ENCODE results near the gene AOC2. TPM values are rescaled to one million over a fixed set of nuclear protein-coding genes. Genes with fewer than 3 reads are reported as not detected.
"Not testable (repeated sequence)": the region's sequence is repeated elsewhere in the genome, so short reads cannot be mapped to it uniquely, and the experiment has no call there.

AOC2 gene
- total RNA-seq, 1 donor from 2014 or later: 1.4 TPM

DNA sequence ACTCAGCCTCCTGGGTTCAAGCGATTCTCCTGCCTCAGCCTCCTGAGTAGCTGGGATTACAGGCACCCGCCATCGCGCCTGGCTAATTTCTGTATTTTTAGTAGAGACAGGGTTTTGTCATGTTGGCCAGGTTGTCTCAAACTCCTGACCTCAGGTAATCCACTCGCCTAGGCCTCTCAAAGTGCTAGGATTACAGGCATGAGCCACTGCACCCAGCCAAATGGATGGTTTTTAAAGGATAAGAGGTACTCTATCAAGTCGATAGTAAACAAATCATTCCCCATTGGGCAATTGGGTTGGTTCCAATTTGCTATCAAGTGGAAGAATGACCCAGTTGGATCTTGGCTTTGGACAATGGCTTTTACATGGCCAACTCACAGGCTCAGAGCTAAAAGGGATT is 37.3 kb downstream of the AOC2 start:
- DNase-seq (ENCODE audit: low spot score): not testable (repeated sequence)

DNA sequence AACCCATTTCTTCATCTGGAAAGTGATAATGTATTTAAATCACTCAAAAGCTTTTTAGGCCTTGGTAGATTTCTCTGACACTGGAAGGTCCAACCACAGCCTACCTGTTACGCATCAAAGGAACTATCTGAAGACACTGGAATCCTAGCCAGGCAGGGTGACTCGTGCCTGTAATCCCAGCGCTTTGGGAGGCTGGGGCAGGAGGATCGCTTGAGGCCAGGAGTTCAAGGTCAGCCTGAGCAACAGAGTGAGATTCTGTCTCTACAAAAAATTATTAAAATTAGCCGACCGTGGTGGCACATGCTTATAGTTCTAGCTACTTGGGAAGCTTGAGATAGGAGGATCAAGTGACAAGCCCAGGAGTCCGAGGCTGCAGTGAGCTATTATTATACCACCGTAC is 37.8 kb downstream of the AOC2 start:
- no peak for DNase-seq (ENCODE audit: low spot score)

DNA sequence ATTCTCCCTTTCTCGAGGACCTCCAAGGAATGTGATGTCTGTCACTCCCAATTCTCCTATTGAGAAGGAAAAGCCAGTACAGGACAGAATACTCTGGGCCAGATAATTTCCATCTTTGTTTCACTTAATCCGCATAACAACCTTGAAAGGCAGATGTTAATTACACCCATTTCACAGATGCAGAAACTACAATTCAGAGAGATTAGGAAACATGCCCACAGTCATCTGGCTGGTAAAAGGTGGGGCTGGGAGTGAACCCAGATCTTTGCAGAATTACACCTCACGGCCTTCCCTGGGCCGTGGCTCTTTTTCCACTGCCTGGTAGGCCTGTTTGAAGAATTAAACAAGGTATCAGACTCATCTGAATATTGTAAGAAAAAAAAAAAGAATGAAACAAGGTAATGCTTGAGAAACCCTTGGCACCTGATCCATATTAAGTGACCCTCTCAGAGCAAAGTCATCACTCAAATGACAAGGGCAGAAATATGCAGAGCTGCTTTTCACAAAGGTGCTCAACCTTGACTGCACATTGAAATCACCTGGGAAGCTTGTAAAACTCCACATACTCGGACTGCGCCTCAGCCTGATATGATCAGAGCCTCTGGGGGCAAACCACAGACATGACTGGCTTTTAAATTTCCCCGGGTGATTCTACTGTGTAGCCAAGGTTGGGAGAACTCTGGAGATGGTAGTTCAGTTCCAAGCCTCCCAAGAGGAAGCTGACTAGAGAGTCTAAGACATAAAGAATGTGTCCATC is 39.6 kb downstream of the AOC2 start:
- no peak for DNase-seq (ENCODE audit: low spot score)

DNA sequence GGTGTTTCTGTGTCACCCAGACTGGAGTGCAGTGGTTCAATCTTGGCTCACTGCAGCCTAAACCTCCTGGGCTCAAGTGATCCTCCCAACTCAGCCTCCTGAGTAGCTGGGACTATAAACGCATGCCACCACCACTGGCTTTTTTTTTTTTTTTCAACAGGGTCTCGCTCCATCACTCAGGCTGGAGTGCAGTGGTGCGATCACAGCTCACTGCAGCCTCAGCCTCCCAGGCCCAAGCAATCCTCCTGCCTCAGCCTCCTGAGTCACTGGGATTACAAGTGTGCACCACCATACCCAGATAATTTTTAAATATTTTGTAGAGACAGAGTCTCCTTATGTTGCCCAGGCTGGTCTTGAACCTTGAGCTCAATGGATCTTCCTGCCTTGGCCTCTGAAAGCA is 41.4 kb downstream of the AOC2 start:
- DNase-seq (ENCODE audit: low spot score): not testable (repeated sequence)

DNA sequence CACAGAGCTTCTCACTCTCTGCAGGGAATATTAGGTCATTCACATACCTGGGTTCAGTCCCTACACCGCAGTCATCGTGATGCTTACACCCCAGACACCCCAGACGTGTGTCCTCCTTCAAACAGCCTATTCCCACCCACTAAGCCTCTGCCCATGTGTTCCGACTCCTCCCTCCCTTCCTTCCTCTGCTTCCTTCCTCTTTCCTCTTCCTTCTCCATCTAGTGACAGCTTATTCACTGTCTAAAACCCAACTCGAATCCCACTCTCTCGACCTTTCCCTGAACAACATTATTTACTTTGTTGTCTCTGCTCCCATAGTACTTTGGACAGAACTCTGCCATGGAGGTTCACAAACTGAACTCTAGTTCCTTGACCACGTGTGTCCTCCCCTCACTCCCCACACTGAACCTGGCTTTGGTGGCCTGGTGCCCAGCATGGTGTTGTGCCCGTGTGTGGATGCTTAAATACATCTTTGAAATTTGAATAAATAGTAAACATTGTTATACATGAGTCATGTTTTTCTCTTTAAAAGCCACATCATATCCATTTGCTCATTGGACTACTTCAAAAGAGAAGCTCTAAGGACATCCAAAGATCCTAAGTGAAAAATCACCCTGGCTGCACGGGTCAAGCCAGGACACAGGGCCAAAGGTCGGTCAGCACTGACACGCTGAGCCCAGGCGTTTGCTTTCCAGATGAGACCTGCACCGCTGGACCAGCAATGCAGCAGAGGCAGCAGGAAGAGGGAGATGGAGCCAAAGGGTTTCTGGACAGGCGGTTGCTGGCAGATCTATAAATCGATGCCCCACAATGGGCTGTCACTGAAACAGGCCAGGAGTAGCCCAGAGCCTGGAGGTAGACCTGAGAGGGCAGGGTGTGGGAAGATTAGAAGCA is 42.1 kb downstream of the AOC2 start:
- no peak for DNase-seq (ENCODE audit: low spot score)

DNA sequence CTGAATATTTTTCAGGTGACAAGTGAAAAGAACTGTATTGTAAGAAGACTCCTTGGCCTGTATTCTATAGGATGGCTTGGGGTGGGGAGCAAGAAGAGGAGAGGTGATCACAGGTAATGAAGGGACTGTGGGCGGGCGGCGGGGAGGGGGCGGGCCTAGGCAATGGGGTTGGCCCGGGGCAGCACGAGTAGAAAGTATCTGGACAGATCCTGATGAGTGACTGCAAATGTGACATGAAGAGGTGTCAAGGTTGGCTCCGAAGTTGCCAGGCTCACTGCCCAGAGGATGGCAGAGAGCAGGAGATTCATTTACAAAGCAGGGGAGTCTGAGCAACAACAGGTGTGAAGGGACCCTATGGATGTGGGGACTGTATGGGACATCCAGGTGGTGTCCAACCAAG is 45.4 kb downstream of the AOC2 start:
- no peak for DNase-seq (ENCODE audit: low spot score)

DNA sequence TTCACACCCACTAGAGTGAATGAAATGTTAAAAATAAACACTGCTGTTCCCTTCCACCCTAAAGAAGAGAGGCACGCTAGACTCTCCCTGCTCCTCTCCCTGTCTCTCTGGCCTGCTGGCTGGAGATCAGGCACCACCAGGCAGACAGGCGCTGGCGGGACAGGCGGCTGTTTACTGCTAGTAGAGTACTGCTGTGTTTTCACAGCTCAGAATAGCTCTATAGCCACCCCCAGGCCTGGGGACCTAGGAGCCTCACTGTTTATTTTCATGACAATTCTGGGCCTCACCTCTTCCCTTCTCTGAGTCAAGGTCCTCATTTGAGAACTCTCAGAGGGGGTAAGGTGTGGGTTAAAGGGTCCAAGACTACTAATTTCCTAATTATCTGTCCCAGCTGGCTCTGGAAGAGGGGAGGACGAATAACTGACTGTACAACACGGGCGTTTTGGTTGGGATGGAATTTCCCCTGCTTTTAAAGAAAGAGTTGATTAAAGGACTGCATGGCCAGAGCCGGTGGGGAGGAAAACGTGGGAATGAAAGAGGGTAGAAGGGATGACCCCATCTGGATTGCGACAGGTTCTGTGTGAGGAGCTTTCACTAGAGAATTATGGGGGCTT is 47.3 kb downstream of the AOC2 start:
- DNase-seq (ENCODE audit: low spot score): peak; percentile 43

DNA sequence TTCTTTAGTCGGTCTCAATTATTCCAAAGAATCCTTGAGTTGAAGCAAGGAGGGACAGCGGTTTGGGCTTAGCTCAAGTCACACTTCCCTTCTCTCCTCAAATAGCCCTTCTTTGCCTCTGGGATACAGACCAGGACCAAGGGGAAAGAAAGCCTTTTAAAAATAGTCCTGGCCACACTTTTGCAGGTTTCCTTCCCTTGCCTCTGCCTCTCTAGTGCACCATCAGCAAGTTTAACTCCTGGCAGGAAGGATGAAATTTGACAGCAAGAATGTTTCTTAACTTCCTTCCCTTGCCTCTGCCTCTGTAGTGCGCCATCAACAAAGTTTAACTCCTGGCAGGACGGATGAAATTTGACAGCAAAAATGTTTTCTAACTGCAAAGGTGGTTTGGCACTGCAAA is 49.0 kb downstream of the AOC2 start:
- DNase-seq (ENCODE audit: low spot score): peak; percentile 41

DNA sequence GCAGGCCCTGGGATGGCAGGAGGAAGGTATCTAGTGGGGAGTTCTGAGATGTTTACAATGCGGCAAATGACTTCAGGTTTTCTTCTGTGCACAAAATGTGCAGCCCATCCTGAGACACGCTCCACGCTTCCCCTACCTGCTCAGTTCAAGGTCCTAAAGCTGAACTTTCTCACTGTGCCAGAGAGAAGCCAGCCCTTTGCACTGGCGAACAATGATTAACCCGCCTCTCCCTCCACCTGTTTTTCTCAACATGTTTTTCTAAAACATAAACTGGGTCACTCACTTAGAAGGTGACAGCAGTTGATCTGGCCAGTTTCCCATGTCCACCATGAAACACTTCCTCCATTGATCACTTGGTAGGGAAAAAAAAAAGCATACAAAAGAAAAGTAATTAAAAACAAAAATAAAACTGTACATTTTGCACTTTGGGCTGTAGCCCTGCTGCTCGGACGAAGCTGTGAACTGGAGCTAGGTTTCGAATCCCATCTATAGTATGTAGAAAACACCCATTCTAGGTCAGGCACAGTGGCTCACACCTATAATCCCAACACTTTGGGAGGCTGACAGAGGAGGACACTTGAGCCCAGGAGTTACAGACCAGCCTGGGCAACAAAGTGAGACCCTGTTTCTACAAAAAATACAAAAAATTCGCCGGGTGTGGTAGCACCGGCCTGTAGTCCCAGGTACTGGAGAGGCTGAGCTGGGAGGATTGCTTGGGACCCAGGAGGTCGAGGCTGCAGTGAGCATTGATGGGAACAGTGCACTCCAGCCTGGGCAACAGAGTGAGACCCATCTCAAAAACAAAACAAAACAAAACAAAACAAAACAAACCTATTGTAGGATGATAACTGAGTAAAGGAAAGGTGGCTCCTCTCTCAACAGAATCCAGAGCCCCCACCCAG is 50.2 kb downstream of the AOC2 start:
- DNase-seq (ENCODE audit: low spot score): no peak

DNA sequence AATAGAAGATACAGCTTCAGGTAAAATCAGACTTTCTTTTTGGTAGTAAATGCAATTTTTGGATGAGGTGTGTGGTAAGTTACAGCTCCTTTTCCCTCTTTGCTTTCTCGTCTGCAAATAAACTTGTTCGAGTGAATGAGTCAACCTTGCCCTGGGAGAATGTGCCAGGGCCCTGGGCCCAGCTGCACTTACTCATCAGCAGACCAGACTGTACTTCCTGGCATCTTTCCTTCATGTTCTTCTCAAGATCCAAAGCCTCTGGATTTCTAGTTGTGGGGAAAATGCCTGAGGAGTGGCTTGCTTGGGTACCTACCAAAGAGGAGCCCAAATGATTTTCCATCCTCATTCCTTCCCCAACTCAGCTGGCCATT is 50.8 kb downstream of the AOC2 start:
- peak; percentile 65 for DNase-seq (ENCODE audit: low spot score)

DNA sequence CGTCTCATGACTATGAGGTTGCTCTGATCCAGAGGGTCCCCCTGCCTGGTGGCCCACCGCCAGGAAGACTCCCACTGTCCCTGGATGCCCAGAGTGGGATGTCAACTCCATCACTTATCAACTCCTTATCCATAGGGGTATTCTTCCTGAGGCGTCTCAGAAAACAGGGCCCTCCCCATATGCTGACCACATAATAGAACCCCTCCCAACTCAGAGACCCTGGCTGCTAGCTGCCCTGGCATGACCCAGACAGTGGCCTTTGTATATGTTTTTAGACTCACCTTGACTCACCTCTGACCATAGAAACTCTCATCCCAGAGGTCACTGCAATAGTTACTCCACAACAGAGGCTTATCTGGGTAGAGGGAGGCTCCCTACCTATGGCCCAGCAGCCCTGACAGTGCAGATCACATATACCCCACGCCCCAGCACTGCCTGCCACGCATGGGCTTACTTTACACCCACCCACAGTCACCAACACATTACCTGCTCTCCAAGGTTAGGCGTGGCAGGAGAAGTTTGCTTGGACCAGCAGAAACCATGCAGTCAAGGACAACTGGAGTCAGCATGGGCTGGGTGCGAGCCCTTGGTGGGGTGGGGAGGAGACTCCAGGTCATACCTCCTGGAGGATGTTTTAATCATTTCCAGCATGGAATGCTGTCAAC is 53.9 kb downstream of the AOC2 start:
- DNase-seq (ENCODE audit: low spot score): no peak

DNA sequence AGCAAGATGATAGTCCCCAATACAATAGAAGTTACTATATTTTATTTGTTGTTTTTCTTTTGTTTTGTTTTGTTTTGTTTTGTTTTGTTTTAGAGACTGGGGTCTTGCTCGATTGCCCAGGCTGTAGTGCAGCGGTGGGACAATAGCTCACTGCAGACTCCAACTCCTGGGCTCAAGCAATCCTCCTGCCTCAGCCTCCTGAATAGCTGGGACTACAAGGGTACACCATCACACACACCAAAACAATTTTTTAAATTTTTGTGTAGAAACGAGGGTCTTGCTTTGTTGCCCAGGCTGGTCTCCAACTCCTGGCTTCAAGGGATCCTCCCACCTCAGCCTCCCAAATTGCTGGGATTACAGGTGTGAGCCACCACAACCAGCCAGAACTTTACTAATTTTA is 55.6 kb downstream of the AOC2 start:
- not testable (repeated sequence) for DNase-seq (ENCODE audit: low spot score)

Other genes starting within 250 kb of the AOC2 start
- gene RETREG3, start 235.2 kb upstream of the AOC2 start, total RNA-seq (ENCODE audit: insufficient read depth, low replicate concordance): 62.4 TPM
- gene TUBG1, start 234.9 kb upstream of the AOC2 start, total RNA-seq (ENCODE audit: insufficient read depth, low replicate concordance): 23.8 TPM
- gene TUBG2, start 185.3 kb upstream of the AOC2 start, total RNA-seq (ENCODE audit: insufficient read depth, low replicate concordance): 21.4 TPM
- 11.3 TPM for gene PLEKHH3, start 167.6 kb upstream of the AOC2 start, total RNA-seq (ENCODE audit: insufficient read depth, low replicate concordance)
- 6.5 TPM for gene CCR10, start 162.7 kb upstream of the AOC2 start, total RNA-seq (ENCODE audit: insufficient read depth, low replicate concordance)
- 5.1 TPM for gene CNTNAP1, start 162.0 kb upstream of the AOC2 start, total RNA-seq (ENCODE audit: insufficient read depth, low replicate concordance)
- gene EZH1, start 99.5 kb upstream of the AOC2 start, total RNA-seq (ENCODE audit: insufficient read depth, low replicate concordance): 43.6 TPM
- 0.96 TPM for gene RAMP2, start 83.4 kb upstream of the AOC2 start, total RNA-seq (ENCODE audit: insufficient read depth, low replicate concordance)
- 33.2 TPM for gene VPS25, start 71.1 kb upstream of the AOC2 start, total RNA-seq (ENCODE audit: insufficient read depth, low replicate concordance)
- gene WNK4, start 64.0 kb upstream of the AOC2 start, total RNA-seq (ENCODE audit: insufficient read depth, low replicate concordance): not detected
- 47.2 TPM for gene COA3, start 45.9 kb upstream of the AOC2 start, total RNA-seq (ENCODE audit: insufficient read depth, low replicate concordance)
- gene CNTD1, start 45.7 kb upstream of the AOC2 start, total RNA-seq (ENCODE audit: insufficient read depth, low replicate concordance): 0.96 TPM
- 142 TPM for gene BECN1, start 20.3 kb upstream of the AOC2 start, total RNA-seq (ENCODE audit: insufficient read depth, low replicate concordance)
- gene PSME3, start 11.2 kb upstream of the AOC2 start, total RNA-seq (ENCODE audit: insufficient read depth, low replicate concordance): 22.6 TPM
- gene AOC3, start 6.6 kb downstream of the AOC2 start, total RNA-seq (ENCODE audit: insufficient read depth, low replicate concordance): 89.1 TPM
- not detected for gene G6PC1, start 56.2 kb downstream of the AOC2 start, total RNA-seq (ENCODE audit: insufficient read depth, low replicate concordance)
- 38.3 TPM for gene AARSD1, start 119.9 kb downstream of the AOC2 start, total RNA-seq (ENCODE audit: insufficient read depth, low replicate concordance)
- 10.4 TPM for gene PTGES3L, start 135.5 kb downstream of the AOC2 start, total RNA-seq (ENCODE audit: insufficient read depth, low replicate concordance)
- gene RUNDC1, start 136.0 kb downstream of the AOC2 start, total RNA-seq (ENCODE audit: insufficient read depth, low replicate concordance): 17.8 TPM
- gene RPL27, start 153.8 kb downstream of the AOC2 start, total RNA-seq (ENCODE audit: insufficient read depth, low replicate concordance): 1,521 TPM
- gene IFI35, start 162.2 kb downstream of the AOC2 start, total RNA-seq (ENCODE audit: insufficient read depth, low replicate concordance): 1.4 TPM
- 38.8 TPM for gene VAT1, start 177.8 kb downstream of the AOC2 start, total RNA-seq (ENCODE audit: insufficient read depth, low replicate concordance)
- 0.72 TPM for gene RND2, start 180.7 kb downstream of the AOC2 start, total RNA-seq (ENCODE audit: insufficient read depth, low replicate concordance)